ENCODE measurements around the gene ASIC3.

GRCh38 chr7:151059367-151060112, 11.2 kb downstream of the ASIC3 start, which contains the start of gene SLC4A2:
- TF ChIP-seq CTCF (IDR thresholded peaks at IDR 0.05) (peak; percentile 23; the same call in 1 of the 3 replicates), RAD21 (conservative IDR thresholded peaks at IDR 0.05 in 1 of 2, IDR thresholded peaks at IDR 0.05 in 1 of 2) (no peak; a peak in 1 of 5 replicates), POLR2A (IDR thresholded peaks at IDR 0.05; ENCODE audit: low read length) (peak; percentile 28), RFX5 (IDR thresholded peaks at IDR 0.05) (no peak), CEBPB (IDR thresholded peaks at IDR 0.05) (no peak), SMC3 (IDR thresholded peaks at IDR 0.05) (0 out of 3 replicates have a peak, but pooled peaks have one; percentile 14), MAX (IDR thresholded peaks at IDR 0.05) (no peak), CHD4 (IDR thresholded peaks at IDR 0.05; ENCODE audit: borderline replicate concordance) (no peak), HEYL (CRISPR knock-in tag; IDR thresholded peaks at IDR 0.05) (no peak), CHD2 (IDR thresholded peaks at IDR 0.05; ENCODE audit: low read length, partially characterized antibody) (no peak), MAZ (IDR thresholded peaks at IDR 0.05; ENCODE audit: borderline replicate concordance, low read depth, low read length) (peak; percentile 97)

Measured in A549 (cell line).